Stimulated activated naive CD8-positive, alpha-beta T cell treated with anti-CD3 and anti-CD28 coated beads, Interleukin-15, Interleukin-2, amounts not matched to agents 100 ng/mL and 50 ng/mL, for 24 hours (primary cell): ENCODE results near the gene ESF1.
A peak's percentile ranks its signal among the peaks of the same experiment; 100 is the strongest.

Experiments used
- H3K27ac Mint-ChIP-seq: one replicate; pipeline ENCODE4 v1.8.0; 2021; ENCODE audit warnings: mild to moderate bottlenecking, mixed read lengths
- H3K27me3 Mint-ChIP-seq: one replicate; pipeline ENCODE4 v1.8.0; 2021; ENCODE audit warnings: mixed read lengths
- H3K36me3 Mint-ChIP-seq: one replicate; pipeline ENCODE4 v1.8.0; 2021; ENCODE audit warnings: low read depth, mixed read lengths
- H3K4me1 Mint-ChIP-seq: one replicate; pipeline ENCODE4 v1.8.0; 2021; ENCODE audit warnings: low read depth, mixed read lengths
- H3K4me3 Mint-ChIP-seq: one replicate; pipeline ENCODE4 v1.8.0; 2021; ENCODE audit warnings: mild to moderate bottlenecking, mixed read lengths
- H3K9me3 Mint-ChIP-seq: one replicate; pipeline ENCODE4 v1.8.0; 2021; ENCODE audit warnings: mixed read lengths

ESF1 gene

DNA sequence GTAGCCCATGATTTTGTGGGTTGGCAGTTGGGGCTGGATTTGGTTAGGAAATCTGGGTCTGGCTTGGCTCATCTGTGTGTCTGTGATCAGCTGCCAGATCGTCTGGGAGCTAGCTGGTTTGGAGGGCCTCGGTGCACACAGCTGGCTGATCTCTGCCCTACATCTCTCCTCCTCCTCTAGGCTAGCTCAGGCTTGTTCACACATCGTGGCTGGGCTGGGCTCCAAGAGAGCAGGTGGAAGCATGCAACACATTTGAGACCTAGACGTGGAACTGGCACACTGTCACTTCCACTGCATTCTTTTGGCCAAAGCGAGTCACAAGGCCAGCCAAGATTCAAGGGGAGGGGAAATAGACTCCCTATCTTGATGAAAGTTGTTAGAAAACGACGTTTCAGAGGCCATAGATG, 16.0 kb upstream of the ESF1 start:
- H3K36me3 Mint-ChIP-seq, result peaks cover 62% of the 10 kb centered on the region
- H3K27ac Mint-ChIP-seq, result no peak overlapping the region
- H3K4me1 Mint-ChIP-seq, result no peaks in the 10 kb centered on the region
- no peaks in the 10 kb centered on the region for H3K9me3 Mint-ChIP-seq
- no peaks in the 10 kb centered on the region for H3K27me3 Mint-ChIP-seq
- no peak overlapping the region for H3K4me3 Mint-ChIP-seq

DNA sequence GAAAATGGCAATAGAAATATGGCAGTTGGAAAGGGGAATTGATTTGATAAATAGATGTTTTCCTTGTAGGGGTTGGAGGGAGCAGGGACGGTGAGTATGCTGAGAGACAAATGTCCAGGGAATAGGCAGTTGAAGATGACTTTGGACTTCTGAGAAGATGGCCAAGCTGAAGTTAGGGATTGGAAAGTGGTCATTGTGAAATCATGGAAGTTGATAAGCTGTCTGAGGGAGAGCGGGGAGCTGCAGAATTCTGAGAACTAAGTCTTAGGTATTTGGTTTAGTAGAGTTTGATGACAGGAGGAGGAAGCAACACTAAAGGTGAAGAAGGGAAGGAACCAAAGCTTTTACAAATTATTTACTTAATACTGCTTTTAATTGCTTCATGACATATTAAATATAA, 15.3 kb upstream of the ESF1 start:
- Mint-ChIP-seq H3K27ac (no peak overlapping the region), H3K27me3 (no peaks in the 10 kb centered on the region), H3K36me3 (peaks cover 67% of the 10 kb centered on the region), H3K4me3 (no peak overlapping the region), H3K4me1 (no peaks in the 10 kb centered on the region), H3K9me3 (no peaks in the 10 kb centered on the region)

DNA sequence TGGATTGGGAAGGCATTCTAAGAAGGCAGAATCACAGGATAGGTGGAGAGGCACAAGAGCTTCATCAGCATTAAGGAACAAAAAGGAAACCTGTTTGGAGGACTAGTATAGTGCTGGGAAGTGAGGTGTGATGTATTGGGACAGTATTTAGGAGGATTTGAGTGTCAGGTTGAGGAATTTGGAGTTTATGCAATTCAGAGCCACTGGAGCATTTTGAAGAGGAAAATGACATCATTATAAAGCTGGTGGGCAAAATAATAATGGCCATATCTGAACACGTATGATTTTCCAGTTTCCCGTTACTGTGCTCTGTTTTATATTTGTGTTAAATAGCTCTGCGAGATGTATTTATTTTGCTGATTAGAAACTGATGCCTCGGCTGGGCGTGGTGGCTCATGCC, 14.3 kb upstream of the ESF1 start:
- Mint-ChIP-seq H3K27ac (no peak overlapping the region), H3K27me3 (no peaks in the 10 kb centered on the region), H3K9me3 (no peaks in the 10 kb centered on the region), H3K4me1 (no peaks in the 10 kb centered on the region), H3K36me3 (peaks cover 67% of the 10 kb centered on the region), H3K4me3 (no peak overlapping the region)

DNA sequence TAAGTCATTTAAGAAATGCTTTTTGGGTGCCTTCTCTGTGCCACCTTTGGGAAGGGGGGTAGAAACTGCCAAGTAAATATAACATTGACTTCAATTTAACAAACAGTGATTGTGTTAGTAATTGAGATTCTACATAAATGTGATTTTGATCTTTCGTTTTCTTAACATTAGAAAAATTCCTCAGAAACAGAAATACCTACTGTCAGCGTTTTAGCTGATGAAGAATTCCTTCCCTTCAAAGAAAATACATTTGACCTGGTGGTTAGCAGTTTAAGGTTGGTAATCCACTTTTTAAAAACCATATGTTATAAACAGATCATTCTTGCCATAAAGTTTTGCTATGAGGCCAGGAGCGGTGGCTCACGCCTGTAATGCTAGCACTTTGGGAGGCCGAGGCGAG, 9.9 kb upstream of the ESF1 start:
- H3K27me3 Mint-ChIP-seq, result no peaks in the 10 kb centered on the region
- H3K36me3 Mint-ChIP-seq, result peaks cover 78% of the 10 kb centered on the region
- H3K27ac Mint-ChIP-seq, result no peak overlapping the region
- no peaks in the 10 kb centered on the region for H3K4me1 Mint-ChIP-seq
- no peak overlapping the region for H3K4me3 Mint-ChIP-seq
- no peaks in the 10 kb centered on the region for H3K9me3 Mint-ChIP-seq

DNA sequence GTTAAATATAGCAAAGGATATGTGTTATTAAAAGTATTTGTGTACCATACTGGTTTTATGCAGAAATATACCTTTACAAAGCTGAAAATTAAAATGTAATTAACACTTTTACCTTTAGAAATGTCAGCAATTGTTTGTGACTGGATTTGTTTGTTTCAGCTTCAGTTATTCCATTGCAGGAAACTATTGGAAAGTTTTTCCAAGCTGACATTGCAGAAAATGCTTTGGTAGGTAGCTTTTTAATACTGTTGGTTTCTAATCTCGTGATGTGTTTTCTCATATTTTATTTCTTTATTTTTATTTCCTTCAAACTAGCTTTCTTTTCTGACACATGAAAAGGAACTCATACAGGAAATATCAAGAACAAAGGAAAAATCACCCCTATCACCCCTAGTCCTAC, 8.3 kb upstream of the ESF1 start:
- no peaks in the 10 kb centered on the region for H3K9me3 Mint-ChIP-seq

DNA sequence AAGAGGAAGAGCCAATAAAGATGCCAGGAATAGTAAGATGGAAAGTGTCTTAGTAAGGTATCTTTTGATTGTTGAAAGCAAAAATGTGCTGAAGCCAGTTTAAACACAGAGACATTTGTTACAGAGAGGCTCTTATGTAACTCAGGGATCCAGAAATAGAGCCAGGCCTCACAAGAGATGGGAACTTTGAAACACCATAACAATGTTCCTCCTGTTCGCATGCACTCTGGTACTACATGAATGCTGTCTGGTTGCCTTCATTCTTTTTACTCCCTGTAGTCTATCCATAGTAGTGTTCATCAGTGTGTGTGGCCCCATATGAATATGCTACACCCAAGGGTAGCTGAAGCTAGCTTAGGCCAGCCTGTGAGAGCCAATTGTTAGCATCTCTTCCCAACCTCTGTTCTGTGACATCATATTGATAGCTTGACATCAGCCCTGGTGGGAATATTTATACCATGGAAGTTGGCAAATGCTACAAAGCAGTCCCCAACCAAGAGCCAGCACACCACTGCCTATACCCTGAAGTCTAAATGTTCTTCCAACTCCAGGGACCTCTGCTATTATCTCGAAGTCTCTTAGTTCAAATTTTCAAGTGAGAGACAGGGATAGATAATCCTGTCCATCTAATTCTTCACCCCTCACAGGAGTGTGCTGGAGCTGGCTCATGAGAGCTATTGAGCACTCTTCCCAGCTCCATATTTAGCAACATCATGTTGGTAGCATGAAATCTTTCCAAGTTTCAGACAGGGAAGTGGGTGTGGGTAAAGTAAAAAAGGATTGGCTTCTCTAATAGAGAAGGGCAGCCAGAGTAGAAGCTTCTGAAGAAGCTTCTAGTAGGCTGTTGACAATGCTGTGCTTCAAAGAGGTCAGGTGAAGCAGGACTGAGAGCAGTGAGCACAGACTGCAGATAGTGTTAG, 7.1 kb upstream of the ESF1 start:
- peaks cover 8% of the 10 kb centered on the region for H3K4me1 Mint-ChIP-seq
- no peaks in the 10 kb centered on the region for H3K27me3 Mint-ChIP-seq
- H3K36me3 Mint-ChIP-seq, result peaks cover 74% of the 10 kb centered on the region
- H3K9me3 Mint-ChIP-seq, result no peaks in the 10 kb centered on the region
- H3K4me3 Mint-ChIP-seq, result no peak overlapping the region
- H3K27ac Mint-ChIP-seq, result peak overlapping the region; percentile 43

More for the DNA sequence above, 8.3 kb upstream of the ESF1 start:
- Mint-ChIP-seq H3K27ac (no peak overlapping the region), H3K4me1 (no peaks in the 10 kb centered on the region), H3K27me3 (no peaks in the 10 kb centered on the region), H3K36me3 (peaks cover 72% of the 10 kb centered on the region), H3K4me3 (no peak overlapping the region)

DNA sequence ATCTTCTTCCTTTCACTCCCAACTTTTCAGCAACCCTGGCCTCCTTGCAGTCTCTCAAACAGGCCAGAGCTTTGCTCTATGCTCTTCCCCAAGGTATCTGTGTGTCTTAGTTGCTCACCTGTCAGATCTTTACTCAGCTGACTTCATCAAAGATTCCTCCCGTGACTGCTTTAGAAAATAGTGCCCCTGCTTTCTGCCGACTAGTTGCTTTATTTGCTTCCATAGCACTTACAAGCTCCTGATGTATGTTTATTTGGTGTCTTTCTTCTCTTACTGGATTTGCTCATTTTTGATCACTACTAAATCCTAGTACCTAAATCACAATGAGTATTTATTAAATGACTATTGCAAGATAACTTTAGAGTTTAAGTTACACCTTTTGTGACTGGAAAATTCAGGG, 6.0 kb upstream of the ESF1 start:
- H3K9me3 Mint-ChIP-seq, result no peaks in the 10 kb centered on the region
- no peak overlapping the region for H3K4me3 Mint-ChIP-seq
- H3K27me3 Mint-ChIP-seq, result no peaks in the 10 kb centered on the region
- peaks cover 19% of the 10 kb centered on the region for H3K4me1 Mint-ChIP-seq
- peaks cover 65% of the 10 kb centered on the region for H3K36me3 Mint-ChIP-seq
- H3K27ac Mint-ChIP-seq, result no peak overlapping the region

DNA sequence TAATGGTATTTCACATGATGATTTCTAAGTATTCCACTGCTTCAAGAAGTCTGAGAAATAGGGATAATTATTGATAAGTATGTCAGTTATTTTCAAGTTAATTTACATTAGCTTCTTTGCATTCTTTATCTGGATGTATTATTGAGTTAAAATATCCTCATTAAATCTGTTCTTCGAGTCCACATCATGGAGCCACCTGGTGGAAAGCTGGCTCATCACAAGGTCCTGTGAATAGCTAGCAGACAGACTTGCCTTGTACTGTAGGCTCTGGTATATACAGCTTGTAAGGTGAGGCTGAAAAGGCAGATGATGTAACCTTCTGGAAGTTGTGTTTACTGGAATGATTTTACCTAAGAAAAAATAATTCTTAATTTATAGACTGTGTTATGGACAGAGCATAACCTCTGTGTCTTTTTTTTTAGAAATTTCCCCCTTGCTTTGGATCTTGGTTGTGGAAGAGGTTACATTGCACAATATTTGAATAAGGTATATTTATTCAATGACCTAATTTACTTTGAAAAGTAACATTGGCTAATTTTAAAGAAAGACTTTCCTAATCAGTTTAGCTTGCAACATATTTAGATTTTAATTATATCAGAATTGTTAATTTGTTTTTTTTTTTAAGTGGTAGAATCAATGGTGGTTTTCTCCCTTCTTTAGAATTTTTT, 3.6 kb upstream of the ESF1 start:
- Mint-ChIP-seq H3K27ac (no peak overlapping the region), H3K4me1 (peaks cover 29% of the 10 kb centered on the region), H3K4me3 (no peak overlapping the region)

DNA sequence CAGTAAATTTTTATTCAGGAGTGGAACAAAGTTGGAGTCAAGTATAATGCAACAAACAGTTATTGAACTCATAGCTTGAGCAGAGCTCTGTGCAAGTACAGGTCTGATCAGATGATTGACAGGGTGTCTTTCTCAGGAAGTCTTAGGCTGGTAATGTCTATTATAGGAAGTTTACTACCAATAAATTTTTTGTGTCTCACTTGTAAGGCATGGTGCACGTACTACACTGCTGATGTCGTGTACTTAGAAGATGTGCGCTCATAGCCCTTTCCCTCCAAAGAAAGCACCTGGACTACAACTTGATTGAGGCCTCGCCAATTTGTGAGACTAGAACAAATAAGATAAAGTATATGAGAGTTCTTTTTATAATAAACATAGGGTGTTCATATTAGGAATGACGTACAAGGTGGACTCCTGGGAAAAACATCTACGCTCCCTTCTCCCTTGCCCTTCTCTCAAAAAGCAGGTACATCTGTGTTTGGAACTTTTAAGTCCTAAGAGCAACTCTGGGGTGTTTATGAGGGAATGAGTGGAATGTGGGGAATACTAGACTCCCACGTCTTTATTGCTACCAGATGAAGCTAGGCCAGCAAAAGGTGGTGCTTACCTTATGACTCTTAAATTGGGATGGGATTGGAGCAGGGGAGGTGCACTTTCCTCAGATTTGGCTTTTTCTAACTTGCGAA, 1.6 kb upstream of the ESF1 start:
- no peaks in the 10 kb centered on the region for H3K9me3 Mint-ChIP-seq
- peaks cover 52% of the 10 kb centered on the region for H3K36me3 Mint-ChIP-seq
- peak overlapping the region; percentile 100 for H3K4me3 Mint-ChIP-seq
- H3K27me3 Mint-ChIP-seq, result no peaks in the 10 kb centered on the region
- H3K27ac Mint-ChIP-seq, result peak overlapping the region; percentile 82
- H3K4me1 Mint-ChIP-seq, result peaks cover 46% of the 10 kb centered on the region

More for the DNA sequence above, 3.6 kb upstream of the ESF1 start:
- no peaks in the 10 kb centered on the region for H3K9me3 Mint-ChIP-seq
- H3K27me3 Mint-ChIP-seq, result no peaks in the 10 kb centered on the region
- H3K36me3 Mint-ChIP-seq, result peaks cover 49% of the 10 kb centered on the region

DNA sequence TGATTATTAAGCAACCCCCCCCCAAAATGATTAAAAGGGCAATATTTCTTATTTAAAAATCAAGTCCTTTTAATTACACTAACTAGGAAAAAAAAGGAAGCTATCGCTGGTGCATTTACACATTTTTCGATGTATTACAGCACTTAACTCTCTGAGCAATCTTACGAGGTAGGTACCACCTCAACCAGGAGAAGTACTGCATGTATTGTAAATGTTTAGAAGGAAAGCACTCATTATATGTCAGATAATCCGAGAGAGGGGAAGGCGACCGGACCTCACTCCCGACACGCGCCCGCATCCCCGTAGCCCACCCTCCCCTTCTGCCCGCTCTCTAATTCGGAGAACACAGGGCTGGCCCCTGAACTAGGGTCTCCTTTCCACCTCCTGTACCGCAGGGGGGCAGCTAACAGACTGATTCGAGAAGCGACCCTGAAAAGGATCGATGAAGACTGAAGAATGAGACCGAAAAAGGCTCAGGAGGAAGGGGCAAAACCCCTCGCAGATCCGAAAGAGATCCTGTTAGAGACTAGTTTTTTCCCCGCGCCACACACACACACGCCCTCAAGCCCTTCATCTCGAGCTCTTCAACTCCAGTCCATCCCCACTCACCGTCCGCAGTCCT, 337 bp downstream of the ESF1 start:
- peaks cover 51% of the 10 kb centered on the region for H3K36me3 Mint-ChIP-seq
- H3K9me3 Mint-ChIP-seq, result no peaks in the 10 kb centered on the region
- H3K4me3 Mint-ChIP-seq, result peak overlapping the region; percentile 100
- H3K27ac Mint-ChIP-seq, result peak overlapping the region; percentile 99
- H3K27me3 Mint-ChIP-seq, result no peaks in the 10 kb centered on the region
- H3K4me1 Mint-ChIP-seq, result peaks cover 61% of the 10 kb centered on the region

DNA sequence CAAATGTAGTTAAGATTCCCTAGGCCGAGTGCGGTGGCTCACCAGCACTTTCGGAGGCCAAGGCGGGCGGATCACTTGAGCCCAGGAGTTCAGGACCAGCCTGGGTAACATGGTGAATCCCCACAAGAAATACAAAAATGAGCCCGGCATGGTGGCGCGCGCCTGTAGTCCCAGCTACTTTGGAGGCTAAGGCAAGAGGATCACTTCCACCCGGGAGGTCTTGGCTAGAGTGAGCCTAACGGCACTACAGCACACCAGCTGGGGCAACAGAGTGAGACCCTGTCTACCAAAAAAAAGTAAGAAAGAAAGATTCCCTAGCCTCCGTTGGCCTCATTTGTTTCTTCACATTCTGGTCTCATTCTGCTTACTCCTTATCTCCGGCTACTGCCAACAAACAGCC, 1.2 kb downstream of the ESF1 start:
- no peaks in the 10 kb centered on the region for H3K9me3 Mint-ChIP-seq
- H3K27ac Mint-ChIP-seq, result no peak overlapping the region
- H3K4me3 Mint-ChIP-seq, result peak overlapping the region; percentile 100
- peaks cover 53% of the 10 kb centered on the region for H3K36me3 Mint-ChIP-seq
- H3K4me1 Mint-ChIP-seq, result peaks cover 65% of the 10 kb centered on the region
- no peaks in the 10 kb centered on the region for H3K27me3 Mint-ChIP-seq

DNA sequence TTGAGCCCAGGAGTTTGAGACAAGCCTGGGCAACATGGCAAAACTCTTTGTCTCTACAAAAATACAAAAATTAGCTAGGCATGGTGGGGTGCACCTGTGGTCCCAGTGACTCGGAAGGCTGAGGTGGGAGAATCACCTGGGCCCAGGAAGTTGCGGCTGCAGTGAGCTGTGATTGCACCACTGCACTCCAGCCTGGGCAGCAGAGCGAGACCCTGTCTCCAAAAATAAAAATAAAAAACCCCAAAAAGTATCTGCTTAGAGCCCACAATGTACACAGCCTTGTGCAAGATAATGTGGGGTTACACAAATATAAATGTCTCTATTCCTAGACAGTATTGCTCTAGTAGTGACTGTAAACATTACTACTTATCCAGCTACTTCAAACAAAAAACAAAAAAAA, 5.9 kb downstream of the ESF1 start:
- no peaks in the 10 kb centered on the region for H3K9me3 Mint-ChIP-seq
- peaks cover 55% of the 10 kb centered on the region for H3K4me1 Mint-ChIP-seq
- H3K27ac Mint-ChIP-seq, result no peak overlapping the region
- H3K27me3 Mint-ChIP-seq, result no peaks in the 10 kb centered on the region
- peaks cover 70% of the 10 kb centered on the region for H3K36me3 Mint-ChIP-seq
- no peak overlapping the region for H3K4me3 Mint-ChIP-seq

DNA sequence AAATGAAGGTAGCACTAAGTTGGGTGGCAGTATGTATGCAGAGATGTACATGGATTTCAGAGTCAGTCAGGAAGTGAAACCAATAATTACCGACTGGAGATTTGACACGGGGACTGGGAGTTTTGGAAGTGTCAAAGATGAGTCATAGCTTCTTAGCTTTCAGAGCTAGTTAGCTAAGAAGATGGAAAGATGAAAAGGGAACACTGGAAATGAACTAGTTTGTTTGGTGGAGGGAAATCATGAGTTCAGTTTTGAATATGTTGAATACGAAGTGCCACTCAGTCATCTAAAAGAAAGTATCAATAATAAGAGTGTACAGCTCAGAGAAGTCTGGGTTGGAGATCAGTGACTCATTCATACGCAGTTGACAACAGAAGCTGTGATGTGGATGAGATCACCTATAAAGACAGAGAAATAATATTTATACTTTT, 7.5 kb downstream of the ESF1 start:
- Mint-ChIP-seq H3K36me3 (peaks cover 77% of the 10 kb centered on the region), H3K27me3 (no peaks in the 10 kb centered on the region), H3K4me3 (no peak overlapping the region)

DNA sequence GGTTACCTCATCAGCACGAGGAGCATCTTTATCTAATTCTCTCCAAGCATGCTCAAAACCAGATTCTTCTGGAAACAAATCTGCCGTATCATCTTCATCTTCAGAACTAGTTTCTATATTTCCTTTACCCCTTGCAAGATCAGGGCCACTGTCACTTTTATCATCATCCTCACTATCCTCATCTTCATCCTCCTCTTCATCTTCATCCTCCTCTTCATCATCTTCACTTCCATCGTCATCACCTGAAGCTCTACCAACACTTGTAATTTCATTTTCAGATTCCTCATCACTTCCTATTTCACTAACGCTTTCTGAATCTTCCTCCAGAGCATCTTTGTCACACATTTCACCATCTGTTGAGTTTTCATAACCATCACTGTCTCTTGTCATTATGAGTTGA, 8.9 kb downstream of the ESF1 start:
- Mint-ChIP-seq H3K4me3 (no peak overlapping the region), H3K4me1 (peaks cover 34% of the 10 kb centered on the region), H3K9me3 (no peaks in the 10 kb centered on the region), H3K36me3 (peaks cover 76% of the 10 kb centered on the region), H3K27ac (peak overlapping the region; percentile 47), H3K27me3 (no peaks in the 10 kb centered on the region)

More for the DNA sequence above, 7.5 kb downstream of the ESF1 start:
- Mint-ChIP-seq H3K4me1 (peaks cover 46% of the 10 kb centered on the region), H3K9me3 (no peaks in the 10 kb centered on the region), H3K27ac (peak overlapping the region; percentile 64)

DNA sequence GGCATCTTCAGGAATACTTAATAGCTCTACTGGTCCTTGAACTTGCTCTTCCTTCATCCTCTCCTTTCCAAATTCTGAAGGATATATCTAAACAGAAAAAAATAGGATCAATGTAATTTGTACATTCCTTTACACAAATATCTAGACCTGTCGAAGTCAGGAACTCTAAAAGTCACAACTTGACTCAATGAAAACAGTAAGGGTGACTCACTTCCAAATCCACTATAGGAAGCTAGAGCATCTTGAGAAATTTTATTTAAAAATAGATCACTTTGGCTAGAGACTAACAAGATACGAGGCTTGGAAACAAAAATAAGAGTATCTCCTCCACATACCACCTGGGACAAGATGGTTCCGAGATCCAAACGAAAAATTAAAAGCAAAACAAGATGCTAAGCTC, 12.2 kb downstream of the ESF1 start:
- Mint-ChIP-seq H3K4me3 (no peak overlapping the region), H3K9me3 (no peaks in the 10 kb centered on the region), H3K27me3 (no peaks in the 10 kb centered on the region), H3K4me1 (peaks cover 10% of the 10 kb centered on the region), H3K27ac (peak overlapping the region; percentile 24), H3K36me3 (peaks cover 76% of the 10 kb centered on the region)
